Measurements from ENCODE around the gene CLEC18B.
"Not testable (repeated sequence)": the region's sequence is repeated elsewhere in the genome, so short reads cannot be mapped to it uniquely, and the experiment has no call there.

Gene CLEC18B

DNA sequence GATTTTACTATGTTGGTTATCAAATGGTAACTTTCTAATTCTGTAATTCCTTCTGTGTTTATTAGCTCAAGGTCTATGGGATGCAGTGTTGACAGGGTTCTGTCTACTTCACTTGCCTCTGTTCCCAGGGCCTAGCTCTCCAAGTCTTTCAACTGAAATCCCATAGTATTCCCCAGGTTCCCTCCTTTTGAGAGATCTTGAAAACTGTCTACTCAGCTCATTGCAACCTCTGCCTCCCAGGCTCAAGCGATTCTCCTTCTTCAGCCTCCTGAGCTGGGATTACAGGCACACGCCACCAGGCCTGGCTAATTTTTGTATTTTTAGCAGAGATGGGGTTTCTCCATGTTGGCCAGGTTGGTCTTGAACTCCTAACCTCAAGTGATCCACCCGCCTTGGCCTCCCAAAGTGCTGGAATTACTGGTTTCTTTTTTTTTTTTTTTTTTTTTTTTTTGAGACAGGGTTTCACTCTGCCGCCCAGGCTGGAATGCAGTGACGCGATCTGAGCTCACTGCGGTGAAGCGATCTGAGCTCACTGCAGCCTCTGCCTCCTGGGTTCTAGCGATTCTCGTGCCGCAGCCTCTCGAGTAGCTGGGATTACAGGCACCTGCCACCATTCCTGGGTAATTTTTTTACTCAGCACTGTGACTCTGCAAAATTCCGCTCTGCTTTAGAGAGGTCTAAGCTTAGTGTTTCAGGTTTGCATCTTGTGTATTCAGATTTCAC lies 22.5 kb upstream of the CLEC18B start:
- FAIRE-seq, result not testable (repeated sequence)

DNA sequence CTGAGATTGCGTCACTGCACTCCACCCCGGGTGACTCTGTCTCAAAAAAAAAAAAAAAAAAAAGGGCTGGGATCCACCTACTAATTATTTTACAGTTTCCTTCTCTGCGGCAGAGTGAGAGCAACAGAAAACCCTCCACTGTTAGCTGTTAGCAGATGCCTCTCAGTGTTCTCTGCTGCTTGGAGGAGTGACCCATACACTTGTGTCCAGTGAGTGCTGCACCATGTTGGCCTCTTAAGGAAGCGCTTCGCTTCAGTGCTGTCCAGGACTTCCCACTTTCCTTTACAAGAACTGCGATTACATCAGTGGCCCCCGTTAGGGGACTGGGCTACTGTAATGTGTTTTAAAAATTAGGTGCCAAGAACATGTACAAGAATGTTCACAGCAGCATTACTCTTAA lies 18.4 kb upstream of the CLEC18B start:
- no peak for FAIRE-seq

DNA sequence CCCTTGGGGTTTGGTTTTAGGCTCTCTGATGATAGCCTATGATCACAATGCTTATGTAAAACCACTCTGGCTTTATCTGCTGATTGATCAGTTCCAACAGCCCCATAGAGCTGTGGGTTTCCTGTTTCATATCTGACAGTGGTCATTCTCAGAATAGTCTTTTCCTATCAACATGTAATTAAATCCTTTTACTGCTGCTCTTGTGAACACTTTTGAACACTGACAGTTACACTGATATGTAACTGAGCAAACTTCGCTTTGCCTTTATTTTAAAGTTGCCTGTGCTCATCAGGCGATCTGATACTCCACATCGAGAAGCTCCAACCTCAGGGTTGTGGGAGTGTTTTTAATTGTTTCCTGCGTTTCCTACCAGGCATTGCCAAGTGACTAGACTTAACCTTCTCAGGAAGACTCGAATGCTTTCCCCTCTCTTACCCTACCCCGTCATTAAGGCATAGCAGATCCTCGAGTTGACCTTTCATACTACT lies 17.3 kb upstream of the CLEC18B start:
- no peak for FAIRE-seq

DNA sequence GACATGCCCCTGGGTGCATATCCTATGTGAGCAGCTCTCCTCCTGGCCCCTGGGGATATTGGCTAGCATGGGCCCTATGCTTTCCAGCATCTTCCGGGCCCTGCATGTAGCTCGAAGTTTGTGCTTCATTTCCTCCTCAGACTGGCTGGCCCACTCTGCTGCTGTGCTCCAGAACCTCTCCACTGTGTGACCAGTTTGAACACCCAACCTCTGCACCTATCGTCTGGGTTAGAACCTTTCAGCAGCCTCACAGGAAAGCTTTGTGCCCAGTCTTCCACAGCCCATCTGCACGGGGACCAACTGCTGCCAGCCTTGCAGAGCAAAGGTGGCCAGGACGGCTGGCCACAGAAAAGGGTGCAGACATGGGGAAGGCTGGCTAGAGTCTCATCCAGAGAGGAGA lies 10.2 kb upstream of the CLEC18B start:
- FAIRE-seq, result no peak

DNA sequence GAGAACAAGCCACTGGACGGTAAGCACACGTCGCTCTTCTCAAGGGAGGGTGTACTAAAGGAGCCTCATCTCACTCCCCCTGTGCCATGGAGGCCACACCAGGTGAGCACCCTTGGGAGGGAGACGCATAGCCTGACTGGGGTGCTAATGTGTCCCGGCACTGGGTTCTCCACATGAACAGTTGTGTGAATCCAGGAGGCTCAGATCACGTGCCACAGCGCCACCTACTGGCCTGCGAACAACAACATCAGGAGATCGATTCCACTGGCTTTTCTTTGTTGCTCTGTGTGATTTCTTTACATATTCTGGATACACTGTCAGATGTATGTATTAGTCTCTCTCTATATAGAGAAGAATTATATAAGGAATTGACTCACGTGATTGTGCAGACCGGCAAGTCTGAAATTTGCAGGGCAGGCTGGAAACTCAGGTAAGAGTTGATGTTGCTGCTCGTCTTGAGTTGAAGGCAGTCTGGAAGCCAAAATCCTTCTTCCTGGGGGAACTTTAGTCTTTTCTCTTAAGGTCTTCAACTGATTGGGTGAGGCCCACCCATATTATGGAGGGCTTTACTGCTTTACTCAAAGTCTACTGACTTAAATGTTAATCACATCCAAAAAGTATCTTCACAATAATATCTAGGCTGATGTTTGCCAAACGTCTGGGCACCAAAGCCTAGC lies 8.9 kb upstream of the CLEC18B start:
- FAIRE-seq, result not testable (repeated sequence)

DNA sequence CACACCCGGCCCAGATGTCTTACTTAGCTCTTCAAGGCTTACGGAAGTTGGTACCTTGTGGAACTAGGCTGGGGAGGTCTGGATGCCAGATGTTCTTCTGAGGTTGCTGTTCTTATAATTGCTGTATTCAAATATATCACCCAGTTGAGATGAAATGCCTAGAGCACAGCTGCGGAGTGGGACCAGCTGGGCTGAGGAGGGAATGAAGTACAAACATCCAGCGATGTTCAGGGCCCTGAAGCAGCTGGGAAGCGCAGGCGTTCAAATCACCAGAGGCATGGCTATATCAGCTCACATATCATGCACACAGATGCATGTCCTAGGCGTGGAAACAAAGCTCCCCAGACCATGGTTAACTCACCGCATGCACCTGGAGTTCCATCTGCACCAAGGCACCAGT lies 7.2 kb upstream of the CLEC18B start:
- not testable (repeated sequence) for FAIRE-seq

DNA sequence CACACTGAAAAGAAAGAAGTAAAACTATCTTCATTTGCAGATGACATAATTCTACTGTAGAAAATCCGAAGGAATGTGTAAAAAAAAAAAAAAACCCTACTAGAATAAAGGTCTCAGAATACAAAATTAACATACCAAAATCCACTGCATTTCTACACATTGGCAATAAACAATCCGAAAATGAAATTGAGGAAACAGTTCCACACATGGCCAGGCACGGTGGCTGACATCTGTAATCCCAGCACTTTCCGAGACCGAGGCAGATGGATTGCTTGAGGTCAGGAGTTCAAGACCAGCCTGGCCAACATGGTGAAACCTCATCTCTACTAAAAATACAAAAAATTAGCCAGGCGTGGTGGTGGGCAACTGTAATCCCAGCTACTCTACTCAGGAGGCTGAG lies 4.5 kb upstream of the CLEC18B start:
- FAIRE-seq, result not testable (repeated sequence)

DNA sequence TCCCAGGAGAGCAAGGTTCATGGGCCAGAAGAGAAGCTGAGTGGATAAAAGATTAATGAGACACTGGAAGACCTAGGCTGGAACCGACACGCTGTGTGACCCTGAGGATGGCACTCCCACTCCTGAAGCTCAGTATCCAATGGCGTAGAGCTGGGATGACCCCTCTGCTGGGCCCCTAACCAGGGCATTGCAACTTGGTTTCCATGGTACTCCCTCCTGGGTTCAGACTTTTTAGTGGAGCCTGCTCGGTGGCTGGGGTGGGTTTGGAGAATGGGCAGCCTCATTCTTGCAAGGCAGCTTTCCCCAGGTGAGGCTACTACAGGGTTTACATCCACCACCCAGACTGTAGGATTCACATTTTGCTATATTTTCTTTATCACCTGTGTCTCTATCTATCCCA lies 2.4 kb upstream of the CLEC18B start:
- FAIRE-seq, result not testable (repeated sequence)

DNA sequence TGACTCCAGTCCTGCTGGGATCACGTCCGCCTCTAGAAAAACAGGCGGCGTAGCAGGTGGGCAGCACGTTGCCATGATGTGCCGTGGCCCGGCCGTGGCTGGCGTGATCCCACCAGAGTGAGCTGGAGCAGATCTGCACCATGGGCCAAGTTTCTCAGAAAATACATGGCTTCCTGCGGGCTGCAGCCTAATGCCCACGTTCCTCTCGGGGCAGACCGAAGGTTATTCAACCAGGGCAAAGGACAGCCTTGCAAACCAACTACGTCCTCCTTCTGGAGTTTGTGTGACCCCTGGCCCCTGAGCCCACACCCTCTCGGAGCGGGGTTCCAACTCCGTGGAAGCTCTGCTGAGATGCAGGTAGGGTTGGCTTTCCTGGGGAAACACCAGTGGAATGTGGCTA lies 808 bp upstream of the CLEC18B start:
- not testable (repeated sequence) for FAIRE-seq

DNA sequence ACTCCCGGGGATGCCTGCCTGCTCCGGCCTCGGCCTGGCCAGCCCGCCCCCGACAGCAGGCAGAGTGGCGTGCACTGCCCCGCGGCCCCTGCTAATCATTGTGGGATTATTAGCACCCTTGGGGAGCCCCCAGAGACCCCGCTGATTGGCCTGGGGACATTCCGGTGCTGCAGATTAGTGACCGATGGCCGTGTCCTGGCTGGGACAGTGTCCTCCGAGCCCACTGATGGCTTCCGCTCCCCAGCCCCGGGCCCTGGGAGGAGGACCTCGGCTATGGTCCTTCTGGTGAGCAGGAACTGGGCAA lies 156 bp upstream of the CLEC18B start:
- not testable (repeated sequence) for FAIRE-seq

DNA sequence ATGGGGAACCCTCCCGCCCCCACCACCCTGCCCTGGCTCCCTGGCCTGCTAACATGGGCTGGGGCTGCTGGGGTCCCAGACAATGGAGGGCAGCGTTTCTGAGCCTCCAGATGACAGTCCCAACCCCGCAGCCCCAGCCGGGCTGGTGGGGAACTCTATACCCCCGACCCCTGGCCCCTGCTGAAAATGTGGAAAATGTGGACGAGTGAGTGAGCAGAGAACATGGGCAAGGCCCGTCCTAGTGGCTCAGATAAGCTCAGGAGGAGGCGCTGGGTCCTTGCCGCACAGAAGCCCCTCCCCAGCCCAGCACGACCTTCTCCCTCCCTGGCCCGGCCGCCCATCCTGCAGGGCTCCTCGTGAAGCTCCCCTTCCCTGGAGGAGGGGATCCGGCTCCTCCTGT lies 1.5 kb downstream of the CLEC18B start:
- FAIRE-seq, result not testable (repeated sequence)

DNA sequence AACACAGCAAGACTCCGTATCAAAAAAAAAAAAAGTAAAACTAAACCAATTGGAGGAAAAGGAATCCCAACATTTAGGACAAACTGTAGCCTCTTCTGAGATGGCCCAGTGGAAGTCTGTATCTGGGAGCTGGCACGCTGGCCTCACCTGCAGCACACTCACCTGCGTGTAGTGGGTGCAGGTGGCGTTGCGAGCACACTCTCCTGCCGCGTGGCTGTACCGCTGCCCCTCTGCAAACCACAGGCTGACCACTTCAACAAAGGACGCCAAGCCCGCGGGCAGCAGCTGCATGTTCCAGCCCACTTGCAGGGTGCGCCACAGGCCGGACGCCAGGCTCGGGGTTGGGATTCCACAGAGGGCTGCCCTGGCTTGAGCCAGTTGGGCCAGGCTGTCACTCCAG lies 3.4 kb downstream of the CLEC18B start:
- FAIRE-seq, result not testable (repeated sequence)

DNA sequence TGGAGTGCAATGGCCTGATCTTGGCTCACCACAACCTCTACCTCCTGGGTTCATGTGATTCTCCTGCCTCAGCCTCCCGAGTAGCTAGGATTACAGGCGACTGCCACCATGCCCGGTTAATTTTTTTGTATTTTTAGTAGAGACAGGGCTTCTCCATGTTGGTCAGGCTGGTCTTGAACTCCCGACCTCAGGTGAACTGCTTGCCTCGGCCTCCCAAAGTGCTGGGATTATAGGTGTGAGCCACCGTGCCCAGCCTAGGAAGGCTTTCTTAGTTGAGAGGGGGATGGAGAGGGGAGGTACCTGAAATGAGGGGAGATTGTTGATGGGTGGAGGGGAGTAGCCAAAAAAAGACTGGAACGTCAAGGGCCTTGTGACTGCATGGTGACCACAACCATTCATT lies 7.4 kb downstream of the CLEC18B start:
- FAIRE-seq, result not testable (repeated sequence)

DNA sequence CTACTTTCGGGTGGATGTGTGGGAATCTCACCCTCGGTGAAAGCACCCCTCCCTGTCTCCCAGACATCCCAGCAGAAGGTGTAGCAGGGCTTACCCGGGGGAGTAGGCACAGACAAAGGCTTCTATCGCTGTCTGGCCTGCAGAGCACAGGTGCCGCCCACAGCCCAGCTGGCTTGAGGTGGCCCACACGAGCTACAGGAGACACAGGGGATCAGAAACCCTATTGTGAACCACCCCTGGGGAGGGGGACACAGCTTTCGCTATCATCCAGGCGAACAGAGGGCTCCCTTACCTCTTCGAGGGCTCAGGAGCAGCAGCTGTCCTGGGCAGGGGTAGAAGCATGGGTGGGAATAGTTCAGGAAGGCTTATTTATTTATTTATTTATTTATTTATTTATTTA lies 7.8 kb downstream of the CLEC18B start:
- not testable (repeated sequence) for FAIRE-seq

DNA sequence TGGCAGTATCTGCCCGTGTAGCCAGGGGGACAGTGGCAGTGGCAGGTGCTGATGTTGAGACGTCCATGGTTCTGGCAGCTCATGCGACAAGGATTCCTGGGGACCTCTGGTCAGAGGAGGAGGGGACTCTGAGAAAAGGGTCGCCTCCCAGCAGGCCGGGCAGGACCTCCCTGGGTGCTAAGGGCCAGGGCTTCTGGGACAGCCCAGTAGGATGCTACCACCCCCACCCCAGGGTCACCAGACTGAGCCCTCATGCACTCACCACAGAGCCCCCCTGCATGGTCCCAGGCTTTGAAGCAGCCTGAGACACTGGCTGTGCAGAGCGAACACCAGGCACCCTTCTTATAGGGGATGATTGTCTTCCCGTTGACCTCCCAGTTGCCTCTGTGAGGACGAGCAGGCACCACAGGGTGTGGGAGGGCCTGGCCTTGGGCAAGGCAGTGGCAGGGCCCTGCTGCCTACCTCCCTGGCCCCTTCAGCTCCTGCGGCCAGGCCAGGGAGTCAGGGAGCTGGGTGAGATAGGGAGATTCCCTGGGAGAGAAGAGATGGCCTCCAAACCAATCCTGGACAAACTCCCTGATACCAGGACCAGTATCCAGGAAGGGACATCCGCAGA lies 8.4 kb downstream of the CLEC18B start:
- FAIRE-seq, result not testable (repeated sequence)

DNA sequence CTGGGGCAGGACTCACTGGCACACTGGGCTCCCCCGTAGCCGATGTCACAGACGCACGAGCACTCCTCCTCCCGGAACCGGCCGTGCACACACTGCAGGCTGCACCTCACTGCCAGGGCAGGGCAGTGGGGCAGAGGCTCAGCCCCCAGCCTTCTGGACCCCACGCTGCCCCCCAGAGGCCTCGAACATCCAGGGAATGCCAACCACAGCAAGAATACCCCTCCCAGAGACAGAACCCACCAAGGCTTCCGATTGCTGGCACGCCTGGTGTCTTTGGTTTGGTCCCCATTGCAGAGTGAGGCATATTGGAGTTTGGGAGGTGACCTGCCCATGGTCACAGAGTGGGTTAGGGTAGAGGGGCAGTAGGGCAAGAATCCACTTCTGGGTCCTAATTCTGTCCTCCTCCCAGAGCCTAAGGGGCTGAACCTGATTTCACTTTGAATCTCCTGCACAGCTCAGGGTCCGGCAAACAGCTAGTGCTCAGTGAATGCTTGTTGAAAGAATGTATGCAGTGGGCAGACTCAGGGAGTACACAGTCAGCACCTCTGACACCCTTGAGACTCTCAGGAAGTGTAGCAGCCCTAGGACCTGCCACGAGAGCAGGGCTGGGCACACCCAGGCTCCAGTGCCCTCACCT lies 9.0 kb downstream of the CLEC18B start:
- not testable (repeated sequence) for FAIRE-seq

DNA sequence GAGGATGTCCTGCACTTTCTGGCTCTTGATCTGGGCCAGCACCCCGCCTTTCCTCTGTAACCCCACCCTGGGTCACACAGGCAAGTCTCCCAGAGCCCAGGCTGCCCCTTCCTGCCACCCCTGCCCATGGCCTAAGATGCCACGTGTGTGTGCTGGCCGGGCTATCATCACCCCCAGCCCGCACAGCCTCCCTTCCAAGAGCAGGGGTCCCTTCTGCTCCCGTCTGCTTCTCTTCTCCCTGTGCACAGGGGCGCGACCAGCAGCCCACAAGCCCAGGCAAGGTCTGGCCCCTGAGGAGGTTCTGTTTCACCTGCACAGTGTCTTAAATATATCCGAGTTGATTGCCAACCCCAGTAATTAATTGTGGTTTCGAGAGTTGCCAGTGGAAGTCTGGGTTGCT lies 10.3 kb downstream of the CLEC18B start:
- FAIRE-seq, result not testable (repeated sequence)

DNA sequence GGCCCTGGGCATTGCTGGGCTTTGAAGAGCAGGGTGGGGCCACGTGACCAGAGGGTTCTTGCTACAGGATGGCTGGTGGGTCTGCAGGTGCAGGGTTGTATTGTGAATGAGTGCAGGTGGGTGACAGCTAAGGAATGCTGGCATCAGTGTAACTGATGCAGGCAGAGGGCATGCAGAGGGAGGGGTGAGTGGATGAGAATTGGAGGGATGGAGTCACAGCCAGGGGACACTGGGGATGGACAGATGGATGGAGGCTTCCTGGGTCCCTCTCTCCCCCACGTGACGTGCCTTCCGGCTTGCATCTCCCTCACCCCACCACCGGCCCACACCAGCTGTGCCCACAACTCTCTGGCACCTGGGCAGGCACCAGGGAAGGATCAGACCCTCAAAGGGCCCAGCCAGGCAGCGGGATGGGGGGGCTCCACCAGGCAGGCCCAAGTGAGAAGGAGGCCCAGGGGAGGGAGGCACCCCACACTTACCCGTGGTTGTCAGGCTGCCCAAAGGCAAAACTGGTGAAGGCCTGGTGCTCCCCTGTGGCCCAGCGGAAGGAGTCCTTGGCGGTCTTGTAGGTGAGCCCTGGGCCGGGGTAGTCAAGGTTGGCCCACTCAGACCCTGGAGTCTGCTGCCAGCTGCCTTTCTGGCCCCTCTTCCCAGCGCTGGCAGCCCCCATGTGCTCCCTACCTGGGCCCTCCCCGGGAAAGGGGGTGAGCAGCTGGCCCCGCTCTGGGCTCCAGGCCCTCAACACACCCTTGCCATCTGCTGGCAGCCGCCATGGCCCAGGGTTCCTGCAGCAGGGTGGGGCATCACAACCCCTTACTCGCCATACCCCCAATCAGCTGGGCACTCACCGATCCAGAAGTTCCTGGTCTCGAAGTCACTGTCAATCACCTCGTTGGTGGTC lies 11.0 kb downstream of the CLEC18B start:
- FAIRE-seq, result not testable (repeated sequence)

DNA sequence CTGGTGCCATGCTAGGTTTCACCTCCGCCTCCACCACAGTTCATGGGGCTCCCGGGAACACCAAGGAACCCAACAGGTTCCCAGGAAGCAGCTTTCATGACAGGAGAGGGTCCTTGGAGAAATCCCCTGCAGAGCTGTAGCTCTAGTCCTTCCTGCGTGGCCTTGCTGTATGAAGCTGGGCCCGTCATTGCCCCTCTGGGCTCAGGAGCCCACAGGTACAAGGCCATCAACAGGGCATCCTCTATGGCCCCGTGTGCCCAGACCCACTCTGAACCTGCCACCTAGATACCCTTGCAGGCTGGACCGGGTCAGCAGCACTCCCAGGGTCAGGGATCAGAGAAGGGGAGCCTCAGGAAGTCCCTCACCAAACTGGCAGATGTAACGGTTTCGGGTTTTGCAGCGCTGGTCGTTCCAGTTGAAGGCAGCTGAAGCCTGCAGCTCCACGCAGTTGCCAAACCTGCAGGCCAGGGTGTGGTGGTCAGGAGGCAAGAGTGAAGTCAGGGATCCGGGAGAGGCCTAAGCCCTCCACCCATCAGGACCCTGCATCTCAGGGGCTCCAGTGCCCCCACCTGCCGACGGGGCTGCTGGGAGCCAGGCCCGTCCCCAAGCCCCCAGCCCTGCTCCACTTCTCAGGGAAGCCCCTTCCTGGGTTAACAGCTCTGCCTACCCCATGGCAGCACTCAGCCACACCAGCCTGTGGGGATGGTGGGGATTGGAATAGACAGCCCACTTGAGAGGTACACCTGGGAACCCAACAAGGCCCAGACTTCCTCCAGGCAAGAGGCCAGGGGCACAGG lies 11.9 kb downstream of the CLEC18B start:
- not testable (repeated sequence) for FAIRE-seq

DNA sequence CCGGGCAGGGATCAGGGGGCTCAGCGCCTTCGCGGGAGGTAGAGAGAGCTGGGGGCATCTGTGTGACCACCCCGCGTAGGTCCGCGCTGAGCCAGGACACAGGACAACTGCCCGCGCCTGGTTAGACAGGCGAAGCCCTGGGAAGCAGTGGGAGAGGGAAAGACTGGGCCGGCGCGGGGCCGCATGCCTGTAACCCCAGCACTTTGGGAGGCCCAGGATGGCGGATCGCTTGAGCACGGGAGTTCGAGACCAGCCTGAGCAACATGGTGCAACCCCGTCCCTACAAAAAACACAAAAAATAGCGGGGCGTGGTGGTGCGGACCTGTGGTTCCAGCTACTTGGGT lies 13.9 kb downstream of the CLEC18B start:
- not testable (repeated sequence) for FAIRE-seq

DNA sequence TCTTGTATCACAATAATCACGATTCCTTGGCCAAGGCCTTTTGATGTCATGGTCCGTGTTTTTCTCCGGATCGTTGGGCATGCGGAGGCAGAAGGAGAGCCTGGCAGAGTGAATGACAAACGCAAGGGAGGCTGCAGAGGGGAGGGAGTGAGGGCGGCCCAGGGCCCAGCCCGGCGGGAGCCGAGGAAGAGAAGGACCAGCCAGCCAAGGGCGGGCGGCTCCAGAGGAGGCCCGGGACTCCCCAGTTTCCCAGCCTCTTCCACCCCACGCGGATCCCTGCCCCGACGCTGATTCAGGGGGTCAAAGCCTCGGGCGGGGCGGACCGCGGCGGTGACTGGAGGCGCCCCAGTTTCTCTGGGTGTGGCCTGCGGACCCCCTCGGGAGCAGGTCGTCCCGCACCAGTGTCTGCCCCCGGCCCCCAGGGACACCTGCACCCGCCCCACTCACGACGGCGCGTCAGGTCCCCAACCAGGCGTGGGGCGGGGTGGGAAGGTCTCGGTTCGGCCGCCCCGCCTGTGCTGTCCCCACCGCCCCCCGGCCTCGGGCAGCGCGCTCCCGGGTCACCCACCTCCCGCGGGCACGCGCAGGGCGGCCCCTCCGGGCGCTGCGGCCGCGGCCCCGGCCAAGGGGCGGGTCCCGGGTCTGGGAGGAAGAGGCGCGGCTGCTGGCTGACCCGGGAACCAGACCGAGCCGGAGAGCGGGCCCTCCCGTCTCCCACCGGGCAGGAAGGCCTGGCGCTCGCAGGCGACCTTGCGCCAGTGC lies 14.5 kb downstream of the CLEC18B start:
- FAIRE-seq, result not testable (repeated sequence)
